Fibroblast of gingiva (primary cell): ENCODE results near the gene CCDC24.

Experiments used
- DNase-seq: peaks from one replicate; pipeline ENCODE4 v3.0.0-alpha.2; 2011; ENCODE audit warnings: low read depth

CCDC24 gene

DNA sequence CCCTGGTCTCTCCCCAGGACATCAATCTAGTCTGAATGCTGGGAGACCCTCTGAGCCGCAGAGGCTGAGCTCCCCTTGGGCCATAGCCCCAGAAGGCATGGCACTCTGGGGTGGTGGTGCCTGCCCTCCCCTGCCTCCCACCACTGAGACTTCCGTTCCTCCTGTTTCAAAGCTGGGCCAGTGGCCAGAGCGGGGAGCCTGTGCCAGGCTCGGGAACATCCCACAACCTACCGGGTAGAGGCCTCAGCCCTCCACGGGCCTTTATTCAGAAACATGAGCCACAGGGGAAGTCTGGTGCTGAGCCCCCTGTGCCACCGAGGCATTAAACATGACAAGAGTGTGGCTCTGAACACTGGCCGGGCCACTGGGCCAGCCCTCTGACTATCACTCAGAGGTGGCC lies 8.1 kb downstream of the CCDC24 start:
- no peak for DNase-seq

- DNase-seq: no peak
Observed at GRCh38 chr1:44000122-44000665, 8.8 kb downstream of the CCDC24 start.

GRCh38 chr1:44002165-44002564 lies 10.8 kb downstream of the CCDC24 start:
- DNase-seq: no peak

- DNase-seq: no peak
Observed at GRCh38 chr1:44002606-44003157, 11.3 kb downstream of the CCDC24 start.

DNA sequence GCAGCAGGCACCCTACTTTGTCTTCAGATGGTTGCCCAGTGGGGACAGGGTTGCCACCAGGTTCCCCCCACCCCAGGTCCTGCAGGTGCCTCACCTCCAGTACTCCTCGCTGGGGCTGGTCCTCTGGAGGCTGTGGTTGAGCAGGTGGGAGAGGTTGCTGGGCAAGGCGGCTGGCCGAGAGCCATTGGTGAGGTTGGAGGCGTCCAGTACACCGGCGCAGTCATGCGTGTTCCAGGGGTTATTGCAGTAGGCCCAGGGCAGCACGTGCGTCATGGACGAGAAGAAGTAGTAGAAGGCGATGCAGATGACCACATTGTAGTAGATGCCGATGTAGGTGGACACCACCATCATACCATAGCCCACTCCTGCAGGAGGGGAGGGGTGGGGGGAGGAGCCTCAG lies 16.9 kb downstream of the CCDC24 start:
- DNase-seq: no peak

GRCh38 chr1:44010935-44011471 lies 19.6 kb downstream of the CCDC24 start:
- no peak for DNase-seq

- no peak for DNase-seq
Observed at GRCh38 chr1:44012404-44012803, 21.0 kb downstream of the CCDC24 start.

DNA sequence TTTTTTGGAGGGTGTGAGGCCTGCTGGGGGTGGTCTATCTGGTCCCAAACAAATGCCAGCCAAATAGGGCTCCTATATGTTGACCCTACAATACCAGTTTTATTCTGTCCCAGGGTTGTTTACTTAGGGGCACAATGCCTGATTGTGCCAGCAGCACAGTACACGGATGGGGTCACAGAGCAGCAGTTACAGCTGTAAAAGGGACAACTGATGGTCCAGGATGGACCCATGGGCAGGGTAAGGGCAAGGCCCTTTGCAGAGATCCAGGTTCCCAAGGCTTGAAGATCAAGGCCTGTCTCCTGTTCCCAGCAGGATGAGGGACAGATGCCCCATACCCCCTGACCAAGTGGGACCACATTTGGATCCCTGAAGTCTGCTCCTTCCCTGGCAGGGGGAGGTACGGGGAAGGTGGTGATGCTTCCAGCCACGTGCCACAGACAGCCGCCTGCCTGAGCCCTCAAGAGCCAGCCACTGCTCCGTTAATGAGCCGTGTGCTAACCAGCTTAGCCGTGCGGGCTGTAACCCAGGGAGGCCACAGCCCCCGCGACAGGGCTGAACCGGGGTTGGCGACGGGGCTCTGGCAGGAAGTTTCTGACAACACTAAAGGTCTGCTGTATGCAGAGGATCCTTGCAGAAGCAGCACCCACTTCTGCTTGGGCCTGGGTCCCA lies 21.7 kb downstream of the CCDC24 start:
- DNase-seq: no peak

DNA sequence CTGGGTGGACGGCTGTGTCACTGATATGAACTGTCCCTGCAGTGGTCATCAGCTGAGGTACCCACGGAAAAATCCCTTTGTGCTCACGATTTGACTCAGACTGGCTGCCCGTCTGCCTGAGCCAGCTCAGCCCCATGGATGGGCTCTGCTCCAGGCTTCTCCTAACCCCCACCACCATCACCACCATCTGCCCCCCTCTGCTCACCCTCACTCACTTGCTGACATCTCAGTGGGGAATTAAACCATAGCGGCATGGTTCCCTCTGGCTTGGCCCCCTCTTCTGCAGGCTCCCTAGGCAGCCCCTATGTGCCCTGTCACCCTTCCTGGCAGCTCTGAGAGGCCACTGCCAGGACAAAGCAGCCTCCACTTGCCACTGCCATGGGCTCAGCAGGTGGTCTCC lies 22.6 kb downstream of the CCDC24 start:
- no peak for DNase-seq

- DNase-seq: no peak
Observed at GRCh38 chr1:44014365-44015104, 23.1 kb downstream of the CCDC24 start.

GRCh38 chr1:44015206-44015605 lies 23.8 kb downstream of the CCDC24 start:
- DNase-seq: no peak

- DNase-seq: no peak
Observed at GRCh38 chr1:44016041-44016889, 24.9 kb downstream of the CCDC24 start.

- DNase-seq: no peak
Observed at GRCh38 chr1:44016890-44017400, 25.5 kb downstream of the CCDC24 start.

- DNase-seq: no peak
Observed at GRCh38 chr1:44019466-44019948, 28.1 kb downstream of the CCDC24 start.

DNA sequence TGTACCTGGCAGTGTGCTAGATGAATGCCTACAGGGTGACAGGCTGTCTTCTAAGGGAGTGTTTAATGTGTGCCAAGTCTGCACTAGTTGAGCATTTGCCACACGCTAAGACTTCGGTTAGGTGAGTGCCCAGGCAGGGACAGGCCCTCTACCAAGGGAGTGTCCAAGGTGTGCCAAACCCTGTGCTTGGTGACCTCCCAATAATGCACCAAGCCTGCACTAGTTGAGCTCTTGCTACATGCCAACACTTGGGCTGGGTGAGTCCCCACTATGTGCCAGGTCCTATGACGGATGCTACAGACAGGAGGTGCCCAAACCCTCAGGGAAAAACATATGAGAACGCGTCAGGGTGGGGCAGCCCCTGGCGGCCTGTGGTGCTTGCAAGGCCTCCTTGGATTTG lies 29.1 kb downstream of the CCDC24 start:
- DNase-seq: no peak

- no peak for DNase-seq
Observed at GRCh38 chr1:44021156-44021555, 29.8 kb downstream of the CCDC24 start.

GRCh38 chr1:44021581-44022321 lies 30.4 kb downstream of the CCDC24 start:
- DNase-seq: no peak

DNA sequence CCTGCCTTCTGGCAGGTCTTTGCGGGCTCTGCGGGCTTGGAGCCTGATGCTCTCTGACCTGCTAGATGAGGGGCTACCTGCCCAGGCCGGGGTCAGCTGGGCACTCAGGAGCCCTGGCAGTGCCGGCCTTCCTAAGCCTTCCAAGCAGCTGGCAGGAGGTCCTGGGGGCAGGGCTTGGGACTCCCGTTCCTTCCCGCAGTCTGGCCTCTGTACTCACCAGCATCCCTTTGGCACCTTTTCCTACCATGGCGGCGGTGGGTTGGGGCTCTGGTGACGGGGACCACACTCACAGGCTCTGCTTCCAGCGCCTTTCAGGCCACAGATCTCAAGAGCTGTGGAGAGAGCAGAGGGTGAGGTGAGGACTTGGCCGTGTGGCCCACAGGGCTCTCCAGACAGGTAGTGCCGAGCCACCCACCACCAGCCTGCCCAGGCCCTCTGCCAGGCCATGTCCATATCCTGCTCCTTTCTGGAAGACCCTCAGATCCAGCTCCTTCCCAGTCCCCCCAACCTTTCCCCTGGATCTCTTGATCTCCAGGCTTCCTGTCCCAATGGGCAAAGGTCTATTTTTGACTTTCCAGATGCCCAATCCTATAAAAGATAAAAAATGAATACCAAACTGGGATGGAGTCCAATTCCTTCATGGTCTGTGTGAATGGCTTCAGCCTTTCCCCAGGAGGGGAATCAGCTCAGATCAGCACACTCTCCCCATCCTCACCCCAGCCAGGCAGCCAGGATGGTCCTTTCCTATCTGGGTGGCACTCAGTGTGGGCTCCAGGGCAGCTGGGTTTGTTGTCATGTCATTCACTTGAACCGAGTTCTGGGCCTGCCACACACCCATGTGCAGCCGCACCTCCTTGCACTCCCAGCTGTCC lies 32.9 kb downstream of the CCDC24 start:
- no peak for DNase-seq

GRCh38 chr1:44024903-44025525 lies 33.6 kb downstream of the CCDC24 start:
- peak; percentile 29 for DNase-seq
